ENCODE data around the gene ENO2.

DNA sequence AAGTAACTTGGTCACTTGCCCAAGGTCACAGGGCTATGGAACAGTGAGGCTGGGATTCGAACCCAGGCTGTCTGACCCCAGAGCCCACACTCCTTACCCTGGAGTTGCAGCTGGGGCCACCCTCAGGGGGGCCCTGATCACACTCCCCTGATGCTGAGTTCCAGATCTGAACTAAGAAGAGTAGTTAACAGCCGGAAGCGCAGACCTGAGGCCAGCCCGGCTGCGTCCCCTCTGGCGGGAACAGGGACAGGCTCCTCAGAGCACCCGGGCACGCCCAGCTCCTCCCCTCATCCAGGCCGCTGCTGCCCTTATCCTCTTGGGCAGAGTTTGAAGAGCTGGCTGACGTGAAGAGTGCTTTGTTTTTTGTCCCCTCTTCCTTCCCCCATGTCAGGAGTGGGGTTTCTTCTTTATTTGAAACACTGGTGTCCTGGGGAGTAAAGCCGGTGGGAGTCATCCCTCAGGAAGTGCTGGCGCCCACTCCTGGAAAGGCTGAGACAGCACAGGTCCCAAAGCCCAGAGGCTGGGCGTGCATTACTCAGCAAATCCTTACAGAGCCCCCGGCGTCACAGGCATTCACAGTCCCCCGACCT lies 47.4 kb downstream of the ENO2 start:
- peak; percentile 28 for TF ChIP-seq CTCF (IDR thresholded peaks at IDR 0.05; ENCODE audit: insufficient read depth, low read length)
- no peak for TF ChIP-seq REST (IDR thresholded peaks at IDR 0.05; ENCODE audit: insufficient replicate concordance, low read depth)
